Neuronal stem cell (in vitro differentiated cells): ENCODE data around the gene TMEM255B.

ENCODE experiments used
- DNase-seq: peaks from one replicate; pipeline ENCODE4 v3.0.0-alpha.2; 2013; ENCODE audit warnings: low spot score
- H2AFZ ChIP-seq: one replicate; pipeline ENCODE4 v1.6.1; 2013; ENCODE audit warnings: mild to moderate bottlenecking, low read length, inconsistent platforms
- H2AK5ac ChIP-seq: 2 replicates; pipeline ENCODE4 v1.6.1; 2013; ENCODE audit warnings: low read depth, mild to moderate bottlenecking, inconsistent platforms, low read length, moderate library complexity, mixed read lengths
- H2BK120ac ChIP-seq: 2 replicates; pipeline ENCODE4 v1.6.1; 2013; ENCODE audit warnings: low read depth, mild to moderate bottlenecking, inconsistent platforms, low read length, moderate library complexity, mixed read lengths
- H2BK12ac ChIP-seq: one replicate; pipeline ENCODE4 v1.6.1; 2013; ENCODE audit warnings: low read length, inconsistent platforms
- H2BK15ac ChIP-seq: 2 replicates; pipeline ENCODE4 v1.6.1; 2013; ENCODE audit warnings: mild to moderate bottlenecking, low read length, inconsistent platforms, mixed read lengths
- H2BK5ac ChIP-seq: one replicate; pipeline ENCODE4 v1.6.1; 2013; ENCODE audit warnings: inconsistent platforms, mild to moderate bottlenecking, low read length, moderate library complexity
- H3K14ac ChIP-seq: one replicate; pipeline ENCODE4 v1.6.1; 2013; ENCODE audit warnings: low read length, inconsistent platforms
- H3K18ac ChIP-seq: 2 replicates; pipeline ENCODE4 v1.6.1; 2013; ENCODE audit warnings: low read length, inconsistent platforms
- H3K23ac ChIP-seq: 2 replicates; pipeline ENCODE4 v1.6.1; 2013; ENCODE audit warnings: low read depth, mild to moderate bottlenecking, mixed read lengths, low read length, inconsistent platforms; ENCODE audit not compliant: poor library complexity
- H3K27ac ChIP-seq: replicated peaks from 3 replicates; pipeline ENCODE4 v1.5.1; 2013; ENCODE audit warnings: low read length, inconsistent platforms
- H3K27me3 ChIP-seq, 3 experiments: 2 replicates each; pipeline ENCODE4 v1.6.1; 2013; ENCODE audit warnings: low read length in 3 of 3, mild to moderate bottlenecking in 2 of 3, inconsistent platforms in 1 of 3, low read depth in 1 of 3, mixed read lengths in 1 of 3, moderate library complexity in 1 of 3; ENCODE audit not compliant: control insufficient read depth in 3 of 3, insufficient read depth in 3 of 3
- H3K36me3 ChIP-seq, 2 donors: replicated peaks in 1 of 2; 2 replicates each; pipeline ENCODE4 v1.6.1; 2013; ENCODE audit warnings: low read length in 2 of 2; ENCODE audit not compliant: control insufficient read depth in 2 of 2, insufficient read depth in 2 of 2
- H3K4ac ChIP-seq: 2 replicates; pipeline ENCODE4 v1.6.1; 2013; ENCODE audit warnings: inconsistent platforms, mild to moderate bottlenecking, low read length, moderate library complexity
- H3K4me1 ChIP-seq, 2 donors: 1 replicate in 1 of 2; 2 replicates in 1 of 2; pipeline ENCODE4 v1.6.1; 2013; ENCODE audit warnings: low read length in 2 of 2, low read depth in 1 of 2; ENCODE audit not compliant: control insufficient read depth in 2 of 2, insufficient read depth in 1 of 2
- H3K4me2 ChIP-seq: one replicate; pipeline ENCODE4 v1.6.1; 2013; ENCODE audit warnings: mild to moderate bottlenecking, low read length, inconsistent platforms; ENCODE audit not compliant: insufficient read depth, poor library complexity, severe bottlenecking
- H3K4me3 ChIP-seq, 2 donors: 2 replicates each; pipeline ENCODE4 v1.5.1; 2013; ENCODE audit warnings: low read length in 2 of 2, mild to moderate bottlenecking in 2 of 2, inconsistent platforms in 1 of 2, moderate library complexity in 1 of 2
- H3K79me1 ChIP-seq: one replicate; pipeline ENCODE4 v1.6.1; 2013; ENCODE audit warnings: low read depth, mild to moderate bottlenecking, inconsistent platforms, low read length, moderate library complexity
- H3K9ac ChIP-seq: one replicate; pipeline ENCODE4 v1.6.1; 2013; ENCODE audit warnings: mild to moderate bottlenecking, low read depth, low read length, inconsistent platforms; ENCODE audit not compliant: poor library complexity
- H3K9me3 ChIP-seq, 2 donors: replicated peaks in 1 of 2; 2 replicates each; pipeline versions ENCODE3 to v1.6.1; 2013; ENCODE audit warnings: low read length in 2 of 2, mild to moderate bottlenecking in 2 of 2, inconsistent platforms in 1 of 2, low read depth in 1 of 2, mixed read lengths in 1 of 2, moderate library complexity in 1 of 2; ENCODE audit not compliant: control insufficient read depth in 2 of 2, insufficient read depth in 1 of 2
- H4K8ac ChIP-seq: one replicate; pipeline ENCODE4 v1.6.1; 2013; ENCODE audit warnings: low read depth, mild to moderate bottlenecking, inconsistent platforms, low read length, moderate library complexity
- H4K91ac ChIP-seq: one replicate; pipeline ENCODE4 v1.6.1; 2013; ENCODE audit warnings: low read length, low read depth, mild to moderate bottlenecking, inconsistent platforms; ENCODE audit not compliant: poor library complexity
- WGBS, 2 donors: extraction: QIAGEN DNeasy Blood & Tissue Kit; methylation state at CpG; one replicate each; pipeline ENCODE4 v1.1.7; 2013; ENCODE audit warnings: missing lambda C conversion rate in 2 of 2, mixed read lengths in 1 of 2; ENCODE audit not compliant: insufficient read length in 2 of 2, insufficient replicate concordance in 1 of 2; ENCODE audit errors: extremely low coverage in 2 of 2; 5-methylcytosine and 5-hydroxymethylcytosine counted together

The TMEM255B gene

DNA sequence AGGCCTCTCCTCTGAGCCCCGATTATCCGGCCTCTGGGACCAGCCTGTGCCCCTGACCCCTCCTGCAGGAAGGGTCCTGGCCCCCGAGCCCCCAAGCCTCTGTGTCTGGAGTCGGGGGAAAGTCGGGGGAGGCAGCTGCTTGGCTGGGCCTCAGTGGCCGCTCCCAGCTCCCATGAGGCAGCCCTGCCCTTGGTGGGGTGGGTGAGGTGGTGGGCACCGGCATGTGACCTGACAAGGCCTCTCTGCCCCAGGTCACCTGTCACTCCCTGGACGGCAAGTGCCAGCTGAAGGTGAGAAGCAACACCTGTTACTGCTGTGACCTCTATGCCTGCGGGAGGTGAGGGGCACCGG, 41.5 kb downstream of the TMEM255B start:
- Histone ChIP-seq H2BK120ac (no peak overlapping the region), H3K4me2 (no peak overlapping the region), H3K4me3 (no peak overlapping the region), H3K9ac (peak overlapping the region; percentile 44), H2BK15ac (peak overlapping the region; percentile 75), H2BK5ac (no peak overlapping the region), H2AK5ac (peak overlapping the region; percentile 79), H3K9me3 (no peaks in the 10 kb centered on the region), H3K27ac (no peak overlapping the region), H3K14ac (no peak overlapping the region), H4K91ac (no peak overlapping the region), H2BK12ac (peak overlapping the region; percentile 84), H3K4me1 (peaks cover 11 to 12% of the 10 kb centered on the region in 2 donors), H3K18ac (peak overlapping the region; percentile 64), H2AFZ (no peak overlapping the region), H4K8ac (no peak overlapping the region), H3K79me1 (peaks cover 4% of the 10 kb centered on the region), H3K23ac (no peak overlapping the region), H3K36me3 (peaks cover 0 to 2% of the 10 kb centered on the region in 2 donors), H3K4ac (no peak overlapping the region), H3K27me3 (no peaks in the 10 kb centered on the region)
- no CpG with 5 or more reads among the region's 10 CpGs for WGBS, 2 donors
- no peak for DNase-seq

DNA sequence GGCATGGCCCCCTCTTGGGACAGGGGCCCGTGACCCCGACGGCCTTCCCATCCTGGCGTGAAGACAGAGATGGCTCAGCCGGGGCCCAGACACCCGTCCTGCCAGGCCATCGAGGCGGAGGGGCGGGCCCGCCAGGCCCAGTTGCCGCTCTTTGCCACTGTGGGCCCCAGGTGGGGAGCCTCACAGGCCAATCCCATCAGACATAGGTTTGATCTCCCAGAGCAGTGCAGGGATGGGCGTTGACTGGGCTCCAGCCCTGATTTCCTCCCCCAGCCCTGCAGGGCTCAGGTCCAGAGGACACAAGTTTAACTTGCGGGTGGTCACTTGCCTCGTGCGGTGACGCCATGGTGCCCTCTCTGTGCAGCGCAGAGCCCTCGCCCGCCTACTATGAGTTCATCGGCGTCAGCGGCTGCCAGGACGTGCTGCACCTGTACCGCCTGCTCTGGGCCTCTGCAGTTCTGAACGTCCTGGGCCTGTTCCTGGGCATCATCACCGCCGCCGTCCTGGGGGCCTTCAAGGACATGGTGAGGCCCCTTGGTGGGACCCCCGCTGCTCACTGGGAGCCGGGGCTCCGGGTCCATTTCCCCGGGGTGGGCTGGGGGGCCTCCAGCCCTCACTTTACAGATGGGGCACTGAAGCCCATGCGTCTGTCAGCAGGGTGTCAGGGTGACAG, 42.4 kb downstream of the TMEM255B start:
- H2BK5ac ChIP-seq: peak overlapping the region; percentile 7
- no CpG with 5 or more reads among the region's 33 CpGs for WGBS, 2 donors
- peak overlapping the region; percentile 60 for H3K9ac ChIP-seq
- peaks cover 11 to 12% of the 10 kb centered on the region in 2 donors for H3K4me1 ChIP-seq
- H3K14ac ChIP-seq: peak overlapping the region; percentile 56
- H3K4me3 ChIP-seq: no peak overlapping the region
- no peaks in the 10 kb centered on the region for H3K79me1 ChIP-seq
- peaks cover 0 to 2% of the 10 kb centered on the region in 2 donors for H3K9me3 ChIP-seq
- no peak overlapping the region for H4K8ac ChIP-seq
- H2BK12ac ChIP-seq: peak overlapping the region; percentile 94
- H2BK120ac ChIP-seq: peak overlapping the region; percentile 87
- H3K23ac ChIP-seq: peak overlapping the region; percentile 20
- H3K27me3 ChIP-seq: no peaks in the 10 kb centered on the region
- peak overlapping the region; percentile 90 for H3K18ac ChIP-seq
- H3K4me2 ChIP-seq: peak overlapping the region; percentile 12
- H2AFZ ChIP-seq: peak overlapping the region; percentile 92
- no peak overlapping the region for H3K4ac ChIP-seq
- DNase-seq: no peak
- no peaks in the 10 kb centered on the region for H3K36me3 ChIP-seq
- H3K27ac ChIP-seq: no peak overlapping the region
- peak overlapping the region; percentile 98 for H2AK5ac ChIP-seq
- no peak overlapping the region for H4K91ac ChIP-seq
- peak overlapping the region; percentile 85 for H2BK15ac ChIP-seq

DNA sequence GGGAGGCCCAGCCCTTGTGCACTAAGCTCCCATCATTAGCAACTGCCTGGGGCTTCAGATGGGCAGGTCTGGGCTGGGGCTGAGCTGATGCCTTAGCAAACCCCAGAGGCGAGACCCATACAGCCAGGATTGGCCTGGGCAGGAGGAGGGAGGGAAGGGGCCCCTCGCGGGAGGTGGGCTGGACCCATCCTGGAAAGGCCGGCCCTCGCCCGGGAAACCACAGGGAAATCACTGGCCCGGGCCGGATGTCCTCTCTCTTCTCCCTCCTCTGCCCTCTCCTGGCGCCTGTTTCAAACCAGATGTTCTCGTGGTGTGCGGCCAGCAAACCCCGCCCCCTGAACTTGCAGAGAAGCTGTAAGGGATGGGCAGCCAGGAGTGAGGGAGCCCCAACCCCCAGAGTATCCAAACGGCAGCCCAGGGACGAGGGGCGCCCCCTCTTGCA, 43.1 kb downstream of the TMEM255B start:
- peak; percentile 30 for DNase-seq
- Histone ChIP-seq H3K23ac (no peak overlapping the region), H3K18ac (peak overlapping the region; percentile 90), H3K36me3 (no peaks in the 10 kb centered on the region), H3K14ac (peak overlapping the region; percentile 47), H3K9ac (peak overlapping the region; percentile 4), H3K4me2 (peak overlapping the region; percentile 18), H2BK12ac (peak overlapping the region; percentile 10), H3K4me3 (no peak overlapping the region), H2BK5ac (peak overlapping the region; percentile 7), H4K8ac (no peak overlapping the region), H3K4me1 (peaks cover 11 to 12% of the 10 kb centered on the region in 2 donors), H3K79me1 (no peaks in the 10 kb centered on the region), H3K27me3 (no peaks in the 10 kb centered on the region), H3K27ac (no peak overlapping the region), H3K9me3 (peaks cover 0 to 4% of the 10 kb centered on the region in 2 donors), H2AK5ac (no peak overlapping the region), H2BK15ac (peak overlapping the region; percentile 21), H3K4ac (no peak overlapping the region), H2AFZ (peak overlapping the region; percentile 92), H4K91ac (no peak overlapping the region), H2BK120ac (no peak overlapping the region)
- no CpG with 5 or more reads among the region's 15 CpGs for WGBS, 2 donors

DNA sequence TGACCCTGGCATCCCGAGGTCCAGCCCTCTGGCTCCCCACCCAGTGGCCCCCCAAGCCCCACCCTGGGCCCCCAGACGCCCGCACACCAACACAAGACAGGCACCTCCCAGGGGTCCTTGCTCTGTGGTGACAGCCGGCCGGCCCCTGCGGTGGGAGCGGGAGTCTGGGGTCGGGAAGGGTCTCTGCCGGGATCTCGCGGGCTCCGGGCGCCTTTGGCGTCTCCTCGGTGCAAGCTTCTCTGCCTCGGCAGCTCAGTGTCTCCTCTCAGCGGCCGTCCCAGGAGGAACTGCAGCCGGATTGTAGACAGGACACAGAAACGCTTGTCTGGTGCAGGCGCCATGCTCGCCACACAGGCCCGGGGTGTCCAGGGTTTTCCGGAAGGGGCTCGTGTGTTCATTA, 43.7 kb downstream of the TMEM255B start:
- no peak overlapping the region for H2BK12ac ChIP-seq
- peaks cover 11 to 12% of the 10 kb centered on the region in 2 donors for H3K4me1 ChIP-seq
- no peaks in the 10 kb centered on the region for H3K36me3 ChIP-seq
- peak overlapping the region; percentile 56 for H3K14ac ChIP-seq
- peaks cover 2 to 5% of the 10 kb centered on the region in 2 donors for H3K9me3 ChIP-seq
- H3K4ac ChIP-seq: no peak overlapping the region
- no peaks in the 10 kb centered on the region for H3K27me3 ChIP-seq
- H4K91ac ChIP-seq: no peak overlapping the region
- peak overlapping the region; percentile 92 for H2AFZ ChIP-seq
- no peak overlapping the region for H3K18ac ChIP-seq
- H3K4me2 ChIP-seq: peak overlapping the region; percentile 40
- H2BK15ac ChIP-seq: peak overlapping the region; percentile 64
- H2BK5ac ChIP-seq: peak overlapping the region; percentile 7
- no peaks in the 10 kb centered on the region for H3K79me1 ChIP-seq
- no peak overlapping the region for H4K8ac ChIP-seq
- no peak overlapping the region for H3K9ac ChIP-seq
- no peak overlapping the region for H2BK120ac ChIP-seq
- no CpG with 5 or more reads among the region's 25 CpGs for WGBS, 2 donors
- H3K4me3 ChIP-seq: no peak overlapping the region
- peak overlapping the region; percentile 97 for H2AK5ac ChIP-seq
- no peak for DNase-seq
- H3K23ac ChIP-seq: no peak overlapping the region
- H3K27ac ChIP-seq: no peak overlapping the region
